Nephron (organoid): ENCODE results near the gene PTMS.

Experiments
- H3K27ac Mint-ChIP-seq, 3 experiments: 2 replicates each; pipeline ENCODE4 v1.8.0; 2020; ENCODE audit warnings: mixed read lengths in 3 of 3, mild to moderate bottlenecking in 2 of 3, moderate library complexity in 1 of 3
- H3K27me3 Mint-ChIP-seq: 2 replicates; pipeline ENCODE4 v1.8.0; 2021; ENCODE audit warnings: low read depth, mild to moderate bottlenecking, moderate library complexity, mixed read lengths
- H3K36me3 Mint-ChIP-seq: 2 replicates; pipeline ENCODE4 v1.8.0; 2020; ENCODE audit warnings: low read depth, mixed read lengths
- H3K4me1 Mint-ChIP-seq: 2 replicates; pipeline ENCODE4 v1.8.0; 2020; ENCODE audit warnings: mixed read lengths
- H3K4me3 Mint-ChIP-seq, 3 experiments: 2 replicates each; pipeline ENCODE4 v1.8.0; 2020; ENCODE audit warnings: mild to moderate bottlenecking in 3 of 3, mixed read lengths in 3 of 3, moderate library complexity in 2 of 3
- H3K9me3 Mint-ChIP-seq: 2 replicates; pipeline ENCODE4 v1.8.0; 2020; ENCODE audit warnings: mixed read lengths
- CTCF ChIP-seq, 3 experiments: fragments of 200-600 bp; sonication (generic); IDR thresholded peaks; one replicate each; pipeline ENCODE4 v1.5.0; 2021; ENCODE audit warnings: antibody characterized with exemption in 3 of 3; ENCODE audit not compliant: unreplicated experiment in 3 of 3

The PTMS gene

GRCh38 chr12:6764011-6764828 lies 1.9 kb upstream of the PTMS start:
- Mint-ChIP-seq H3K27ac (peak overlapping the region; percentile 98 to 99 (median 98)), H3K9me3 (no peaks in the 10 kb centered on the region), H3K36me3 (peaks cover 10% of the 10 kb centered on the region), H3K4me3 (peak overlapping the region; percentile 87 to 90 (median 89)), H3K27me3 (no peaks in the 10 kb centered on the region), H3K4me1 (peaks cover 64% of the 10 kb centered on the region)
- TF ChIP-seq CTCF (IDR thresholded peaks at IDR 0.05; ENCODE audit: unreplicated experiment in 3 of 3), result no peak

GRCh38 chr12:6765048-6765633 lies 1.0 kb upstream of the PTMS start:
- no peaks in the 10 kb centered on the region for H3K9me3 Mint-ChIP-seq
- peak overlapping the region; percentile 98 to 99 (median 98) for H3K27ac Mint-ChIP-seq
- peak overlapping the region; percentile 87 to 89 (median 87) for H3K4me3 Mint-ChIP-seq
- H3K27me3 Mint-ChIP-seq, result no peaks in the 10 kb centered on the region
- peaks cover 60% of the 10 kb centered on the region for H3K4me1 Mint-ChIP-seq
- peaks cover 16% of the 10 kb centered on the region for H3K36me3 Mint-ChIP-seq
- TF ChIP-seq CTCF (IDR thresholded peaks at IDR 0.05; ENCODE audit: unreplicated experiment in 3 of 3), result no peak

GRCh38 chr12:6766651-6767349 lies 637 bp downstream of the PTMS start:
- Mint-ChIP-seq H3K9me3 (no peaks in the 10 kb centered on the region), H3K4me3 (peak overlapping the region; percentile 93 to 99 (median 96))

GRCh38 chr12:6767353-6768319 lies 1.5 kb downstream of the PTMS start:
- no peak for TF ChIP-seq CTCF (IDR thresholded peaks at IDR 0.05; ENCODE audit: unreplicated experiment in 3 of 3)
- Mint-ChIP-seq H3K36me3 (peaks cover 33% of the 10 kb centered on the region), H3K27me3 (peaks cover 4% of the 10 kb centered on the region), H3K4me1 (peaks cover 55% of the 10 kb centered on the region), H3K9me3 (no peaks in the 10 kb centered on the region), H3K4me3 (peak overlapping the region; percentile 93 to 99 (median 96)), H3K27ac (peak overlapping the region; percentile 80 to 97 (median 97))

More at GRCh38 chr12:6766651-6767349, 637 bp downstream of the PTMS start:
- peak overlapping the region; percentile 80 to 97 (median 97) for H3K27ac Mint-ChIP-seq
- peaks cover 29% of the 10 kb centered on the region for H3K36me3 Mint-ChIP-seq
- peak; percentile 54 to 62 (median 61) for TF ChIP-seq CTCF (IDR thresholded peaks at IDR 0.05; ENCODE audit: unreplicated experiment in 3 of 3)
- H3K4me1 Mint-ChIP-seq, result peaks cover 59% of the 10 kb centered on the region
- H3K27me3 Mint-ChIP-seq, result peaks cover under 1% of the 10 kb centered on the region

- H3K4me1 Mint-ChIP-seq, result peaks cover 50% of the 10 kb centered on the region
- H3K27me3 Mint-ChIP-seq, result peaks cover 4% of the 10 kb centered on the region
- TF ChIP-seq CTCF (IDR thresholded peaks at IDR 0.05; ENCODE audit: unreplicated experiment in 3 of 3), result no peak
- peak overlapping the region; percentile 56 to 97 (median 80) for H3K27ac Mint-ChIP-seq
- peak overlapping the region; percentile 93 to 99 (median 96) for H3K4me3 Mint-ChIP-seq
- H3K36me3 Mint-ChIP-seq, result peaks cover 33% of the 10 kb centered on the region
- H3K9me3 Mint-ChIP-seq, result no peaks in the 10 kb centered on the region
Observed at GRCh38 chr12:6768437-6768914, 2.3 kb downstream of the PTMS start.
